ENCODE data around the gene SMCP.

The SMCP gene

DNA sequence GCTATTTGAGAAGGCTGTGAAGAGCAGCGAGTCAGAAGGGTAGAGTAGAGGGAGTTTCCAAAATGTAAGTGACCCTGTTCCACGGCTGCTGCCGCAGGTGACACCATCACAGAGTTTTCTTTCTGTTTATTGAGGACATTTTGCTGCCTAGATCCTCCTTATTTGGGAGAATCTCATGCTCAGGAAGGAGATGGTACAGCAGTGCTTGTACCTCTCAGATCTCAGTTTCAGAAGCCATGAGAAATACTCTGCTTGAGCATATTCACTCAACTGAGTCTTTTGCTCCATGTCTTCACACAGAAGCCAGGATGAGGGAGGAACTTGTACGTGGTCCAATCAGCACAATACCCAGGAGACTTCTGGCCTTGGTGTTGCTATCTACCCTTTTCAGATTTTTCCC lies 16.7 kb upstream of the SMCP start:
- TF ChIP-seq, protein P1, sequence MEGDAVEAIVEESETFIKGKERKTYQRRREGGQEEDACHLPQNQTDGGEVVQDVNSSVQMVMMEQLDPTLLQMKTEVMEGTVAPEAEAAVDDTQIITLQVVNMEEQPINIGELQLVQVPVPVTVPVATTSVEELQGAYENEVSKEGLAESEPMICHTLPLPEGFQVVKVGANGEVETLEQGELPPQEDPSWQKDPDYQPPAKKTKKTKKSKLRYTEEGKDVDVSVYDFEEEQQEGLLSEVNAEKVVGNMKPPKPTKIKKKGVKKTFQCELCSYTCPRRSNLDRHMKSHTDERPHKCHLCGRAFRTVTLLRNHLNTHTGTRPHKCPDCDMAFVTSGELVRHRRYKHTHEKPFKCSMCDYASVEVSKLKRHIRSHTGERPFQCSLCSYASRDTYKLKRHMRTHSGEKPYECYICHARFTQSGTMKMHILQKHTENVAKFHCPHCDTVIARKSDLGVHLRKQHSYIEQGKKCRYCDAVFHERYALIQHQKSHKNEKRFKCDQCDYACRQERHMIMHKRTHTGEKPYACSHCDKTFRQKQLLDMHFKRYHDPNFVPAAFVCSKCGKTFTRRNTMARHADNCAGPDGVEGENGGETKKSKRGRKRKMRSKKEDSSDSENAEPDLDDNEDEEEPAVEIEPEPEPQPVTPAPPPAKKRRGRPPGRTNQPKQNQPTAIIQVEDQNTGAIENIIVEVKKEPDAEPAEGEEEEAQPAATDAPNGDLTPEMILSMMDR (IDR thresholded peaks at IDR 0.05; ENCODE audit: insufficient read depth, low read depth, low read length, missing control alignments) = no peak
- H3K4me3 ChIP-seq (ENCODE audit: low read length) = no peak overlapping the region
- DNase-seq (ENCODE audit: low read depth) = no peak

DNA sequence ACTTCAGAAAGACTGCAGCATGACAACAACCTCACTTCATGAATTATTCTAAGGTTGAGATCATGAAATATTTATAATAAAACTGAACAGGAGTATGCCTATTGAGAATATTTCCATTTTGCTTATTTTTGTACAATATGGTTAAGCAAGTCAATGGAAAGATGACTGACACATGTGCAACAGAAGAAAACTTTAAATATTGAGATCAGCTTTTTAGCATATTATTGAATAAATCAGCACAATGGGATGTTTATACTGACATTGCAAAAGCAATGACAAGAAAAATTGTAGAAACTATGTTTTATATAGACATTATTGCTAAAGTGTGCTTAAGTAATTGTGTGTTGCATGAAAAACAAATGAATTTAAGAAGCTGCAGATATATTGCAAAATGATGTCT lies 13.7 kb upstream of the SMCP start:
- DNase-seq (ENCODE audit: low read depth) = no peak
- TF ChIP-seq, protein P1 (IDR thresholded peaks at IDR 0.05; ENCODE audit: insufficient read depth, low read depth, low read length, missing control alignments) = no peak
- no peak overlapping the region for H3K4me3 ChIP-seq (ENCODE audit: low read length)

DNA sequence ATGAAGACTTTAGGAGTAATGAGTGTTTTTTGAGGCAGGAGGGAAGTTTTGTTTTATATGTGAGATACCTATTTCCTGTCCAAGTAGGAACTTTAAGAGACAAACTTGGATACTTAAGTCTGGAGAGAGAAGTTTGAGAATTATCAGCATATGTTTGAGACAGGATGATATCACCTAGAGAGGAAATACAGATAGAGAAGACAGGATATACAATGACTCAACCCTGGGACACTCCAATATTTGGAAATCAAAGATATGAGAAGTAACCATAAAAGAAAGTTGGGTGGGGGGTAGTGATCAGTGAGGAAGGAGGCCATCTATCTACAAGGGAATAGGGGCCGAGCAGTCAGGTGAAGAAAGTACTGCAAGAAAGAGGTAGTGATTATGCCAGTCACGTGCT lies 11.8 kb upstream of the SMCP start:
- no peak overlapping the region for H3K4me3 ChIP-seq (ENCODE audit: low read length)
- DNase-seq (ENCODE audit: low read depth) = peak; percentile 52
- TF ChIP-seq, protein P1 (IDR thresholded peaks at IDR 0.05; ENCODE audit: insufficient read depth, low read depth, low read length, missing control alignments) = no peak

DNA sequence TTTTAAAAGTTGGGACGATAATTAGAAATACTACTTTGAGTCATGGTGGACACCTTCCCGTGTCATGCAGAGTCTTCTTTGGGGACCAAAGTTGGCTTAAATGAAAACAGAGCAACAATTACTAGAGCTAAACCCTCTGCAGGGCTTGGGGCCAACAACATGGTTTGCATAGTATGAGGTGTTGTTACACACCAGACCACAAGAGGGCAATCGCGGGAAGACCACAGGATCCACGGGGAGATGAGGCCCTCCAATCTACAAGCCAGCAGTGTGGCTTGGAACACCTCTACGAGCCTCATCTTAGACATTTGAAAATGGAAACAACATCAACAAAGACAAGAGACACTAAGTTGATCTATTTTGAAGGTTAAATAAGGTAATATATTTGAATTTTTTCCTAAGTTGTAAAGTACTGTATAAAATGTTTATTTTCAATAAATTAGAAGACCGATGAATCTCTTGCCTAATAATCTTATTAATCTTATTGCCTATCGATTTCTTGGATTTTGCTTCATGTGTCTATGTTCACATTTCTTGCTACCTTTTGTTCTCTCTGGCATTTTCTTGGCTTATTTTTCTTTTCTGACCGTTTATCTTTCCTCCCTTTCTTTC lies 8.2 kb upstream of the SMCP start:
- TF ChIP-seq, protein P1 (IDR thresholded peaks at IDR 0.05; ENCODE audit: insufficient read depth, low read depth, low read length, missing control alignments) = peak; percentile 93
- peak; percentile 77 for DNase-seq (ENCODE audit: low read depth)
- no peak overlapping the region for H3K4me3 ChIP-seq (ENCODE audit: low read length)

DNA sequence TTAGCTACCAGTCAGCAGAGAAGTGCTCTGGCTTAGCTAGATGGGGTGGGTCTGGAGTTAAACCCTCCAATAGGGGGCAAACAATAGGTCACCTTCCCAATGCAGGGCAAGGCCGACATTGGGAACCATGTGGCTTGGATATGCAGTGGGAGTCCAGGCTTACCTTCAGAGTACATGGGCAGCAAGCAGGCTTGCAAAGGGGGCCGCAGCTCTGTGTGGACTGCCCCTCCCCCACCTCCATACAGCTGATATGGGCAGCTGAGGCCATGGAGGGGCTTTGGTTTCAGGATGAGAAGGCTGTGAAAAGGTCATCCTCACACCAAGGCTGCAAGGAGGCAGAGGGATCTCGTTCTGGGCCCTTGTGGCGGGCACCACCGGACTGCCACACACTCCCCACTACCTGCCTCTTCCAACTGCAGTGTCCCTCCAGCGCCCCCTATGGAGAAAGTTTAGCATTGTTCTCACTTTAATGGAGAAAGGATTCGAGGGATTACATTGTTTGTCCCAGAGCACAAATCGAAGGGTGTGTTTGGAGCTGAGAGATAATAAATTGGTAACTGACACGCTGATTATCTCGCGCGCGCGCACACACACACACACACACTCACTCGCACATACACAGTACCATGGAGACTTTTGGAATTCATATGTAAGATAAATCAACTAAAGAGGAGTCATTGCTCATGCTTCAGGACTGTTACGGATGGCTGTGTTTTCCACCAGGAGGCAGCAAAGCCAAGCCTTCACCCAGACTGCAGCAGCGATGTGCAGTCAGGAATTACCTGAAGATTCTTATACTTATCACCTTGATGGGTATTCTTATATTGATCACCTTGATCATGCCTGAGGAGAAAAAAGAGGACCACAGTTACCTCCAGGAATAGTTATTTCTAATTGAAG lies 7.0 kb upstream of the SMCP start:
- peak; percentile 84 for DNase-seq (ENCODE audit: low read depth)
- TF ChIP-seq, protein P1 (IDR thresholded peaks at IDR 0.05; ENCODE audit: insufficient read depth, low read depth, low read length, missing control alignments) = peak; percentile 83
- no peak overlapping the region for H3K4me3 ChIP-seq (ENCODE audit: low read length)

DNA sequence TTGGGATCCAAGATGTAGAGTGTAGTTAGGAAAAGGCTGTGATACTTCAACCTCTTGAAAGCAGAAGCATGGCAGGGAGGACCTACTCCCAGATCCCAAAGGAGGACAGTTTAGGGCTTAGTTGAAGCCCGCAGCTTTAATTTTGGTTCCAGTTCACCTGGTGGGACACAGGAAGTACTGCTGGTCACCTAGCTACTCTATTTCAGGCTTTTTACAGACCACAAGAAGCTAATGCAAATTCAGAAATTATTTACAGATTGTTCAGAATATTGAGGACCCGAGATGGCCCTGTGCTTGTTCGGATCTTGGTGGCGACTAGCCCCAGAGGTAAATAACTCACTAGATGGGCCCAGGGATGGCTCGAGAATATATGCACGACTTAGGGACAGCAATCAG lies 6.4 kb upstream of the SMCP start:
- no peak overlapping the region for H3K4me3 ChIP-seq (ENCODE audit: low read length)
- TF ChIP-seq, protein P1 (IDR thresholded peaks at IDR 0.05; ENCODE audit: insufficient read depth, low read depth, low read length, missing control alignments) = no peak
- DNase-seq (ENCODE audit: low read depth) = no peak
